Measurements from ENCODE around the gene ZNF213. TPM values are rescaled to one million over a fixed set of nuclear protein-coding genes. Genes with fewer than 3 reads are reported as not detected.
"Not testable (repeated sequence)": the region's sequence is repeated elsewhere in the genome, so short reads cannot be mapped to it uniquely, and the experiment has no call there.

The ZNF213 gene
- polyA plus RNA-seq, 12 donors: 7.3 to 13.0 (median 9.5) TPM; not detected in 1

DNA sequence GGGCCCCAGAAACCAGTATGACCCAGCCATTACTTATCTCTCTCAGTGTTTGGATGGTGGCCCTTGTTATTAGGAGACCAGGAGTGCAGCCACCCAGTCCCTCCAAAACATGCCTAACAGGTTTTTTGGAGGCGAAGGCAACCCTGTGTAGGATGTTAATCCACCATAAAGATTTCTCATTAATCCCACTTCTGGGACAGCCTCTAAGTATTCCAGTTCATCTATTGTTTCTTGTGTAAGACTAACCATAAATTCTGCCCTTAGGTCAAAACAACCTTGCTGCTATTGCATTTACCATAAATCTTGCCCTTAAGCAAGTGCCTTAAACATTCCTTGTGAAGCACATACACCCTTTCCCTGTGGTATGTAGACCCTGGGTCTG is 31.7 kb downstream of the ZNF213 start:
- no peak for DNase-seq

DNA sequence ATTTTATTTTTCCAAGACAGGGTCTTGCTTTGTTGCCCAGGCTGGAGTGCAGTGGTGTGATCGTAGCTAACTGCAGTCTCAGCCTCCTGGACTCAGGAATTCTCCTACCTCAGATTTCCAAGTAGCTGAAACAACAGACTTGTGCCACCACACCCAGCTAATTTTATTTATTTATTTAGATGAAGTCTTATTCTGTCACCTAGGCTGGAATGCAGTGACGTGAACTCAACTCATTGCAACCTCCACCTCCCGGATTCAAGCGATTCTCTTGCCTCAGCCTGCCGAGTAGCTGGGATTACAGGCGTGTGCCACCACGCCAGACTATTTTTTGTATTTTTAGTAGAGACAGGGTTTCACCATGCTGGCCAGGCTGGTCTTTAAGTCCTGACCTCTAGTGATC is 33.9 kb downstream of the ZNF213 start:
- not testable (repeated sequence) for DNase-seq

DNA sequence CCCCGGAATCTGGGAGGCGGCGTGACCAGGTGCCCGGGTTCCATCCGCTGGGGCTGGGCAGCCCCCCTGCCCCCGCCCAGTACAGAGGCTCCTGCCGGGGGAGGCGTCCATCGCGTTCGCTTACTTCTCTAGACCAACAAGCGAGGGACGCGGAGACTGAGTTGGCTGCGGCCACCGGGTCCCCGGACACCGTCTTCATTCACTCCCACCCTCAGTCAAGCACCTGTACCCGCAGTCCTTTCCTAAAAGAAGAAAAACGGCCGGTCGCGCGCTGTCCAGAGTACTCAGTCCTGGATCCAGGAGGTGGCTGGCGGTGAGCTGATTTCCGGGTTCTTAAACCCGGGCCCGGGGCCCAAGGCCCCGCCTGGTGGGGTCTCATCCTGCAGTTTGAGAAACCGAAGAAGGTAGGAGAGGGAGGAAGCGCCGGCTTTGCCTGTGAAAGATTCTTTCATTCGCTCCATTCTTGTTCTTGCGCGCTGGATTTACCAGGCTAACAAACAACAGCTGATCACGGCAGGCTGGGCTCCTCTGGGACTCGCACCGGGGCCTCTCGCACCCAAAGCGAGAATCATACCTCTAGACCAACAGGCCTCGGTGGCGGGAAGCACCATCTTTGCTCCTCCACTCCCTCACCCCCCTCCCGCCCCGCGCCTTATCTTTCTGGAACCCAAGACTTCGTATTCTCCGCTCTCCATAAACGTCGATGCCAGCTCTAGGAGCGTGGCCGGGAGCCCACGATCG is 35.8 kb downstream of the ZNF213 start:
- DNase-seq: no peak

DNA sequence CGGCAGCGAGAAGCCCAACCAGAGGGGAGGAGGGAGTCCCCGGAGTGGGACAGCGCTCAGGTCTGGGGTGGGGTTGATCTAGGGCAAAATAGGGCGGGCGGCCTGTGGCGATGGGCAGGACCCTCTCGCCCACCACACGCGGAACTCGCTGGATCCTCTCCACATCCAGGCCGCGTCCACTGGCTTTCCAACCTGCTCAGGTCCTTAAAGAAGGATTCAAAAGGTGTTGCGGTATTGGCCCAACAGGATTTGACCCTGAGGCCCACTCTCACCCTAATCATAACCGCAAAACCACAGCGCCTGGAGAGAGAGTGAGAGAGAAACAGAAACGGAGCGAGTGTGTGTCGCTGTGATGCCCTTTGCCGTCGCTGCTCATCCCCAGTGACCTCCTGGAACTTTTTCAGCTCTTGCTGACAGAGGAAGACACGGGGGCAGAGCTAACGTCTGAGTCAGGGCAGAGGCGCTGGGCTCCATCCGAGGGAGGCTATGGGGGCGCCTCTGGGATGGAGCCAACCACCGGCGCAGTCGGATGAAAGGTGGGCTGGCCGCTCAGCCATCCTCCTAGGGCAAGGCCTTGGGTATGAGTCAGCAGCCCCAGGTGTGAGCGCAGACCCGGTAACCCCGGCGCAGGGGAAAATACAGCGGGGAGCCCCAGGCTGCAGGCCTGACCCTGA is 36.5 kb downstream of the ZNF213 start:
- DNase-seq: no peak

DNA sequence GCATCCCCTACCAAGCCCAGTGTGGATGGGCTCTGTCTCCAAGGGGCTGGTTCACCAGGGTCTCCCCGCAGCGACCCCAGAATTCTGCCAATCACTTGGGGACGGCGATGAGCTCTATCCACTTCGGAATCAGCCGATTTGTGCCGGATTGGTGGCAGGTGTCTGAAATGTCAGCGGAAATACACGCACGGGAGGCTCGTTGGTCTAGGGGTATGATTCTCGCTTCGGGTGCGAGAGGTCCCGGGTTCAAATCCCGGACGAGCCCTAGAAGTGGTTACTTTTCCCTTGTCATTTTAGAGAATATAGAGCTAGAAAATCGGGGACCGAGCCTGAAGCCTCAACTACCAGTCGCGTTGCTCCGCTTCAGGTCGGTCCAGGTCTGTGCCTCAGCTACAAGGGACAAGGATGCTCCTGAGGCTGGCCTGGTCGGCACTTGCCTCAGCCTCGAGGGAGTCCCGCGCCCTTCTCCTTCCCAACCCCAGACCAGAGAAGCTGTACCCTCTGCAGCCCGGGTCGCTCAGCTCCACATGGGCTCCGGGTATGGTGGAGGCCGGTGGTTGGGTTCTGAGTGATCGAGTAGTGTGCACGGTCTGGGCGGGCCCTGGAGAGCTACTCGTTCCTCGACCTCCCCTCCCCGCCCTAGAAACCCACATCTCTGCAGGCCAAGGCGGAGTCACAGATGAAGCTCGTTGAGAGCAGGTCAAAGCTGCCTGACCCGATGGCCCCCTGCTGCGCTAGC is 37.2 kb downstream of the ZNF213 start:
- no peak for DNase-seq

DNA sequence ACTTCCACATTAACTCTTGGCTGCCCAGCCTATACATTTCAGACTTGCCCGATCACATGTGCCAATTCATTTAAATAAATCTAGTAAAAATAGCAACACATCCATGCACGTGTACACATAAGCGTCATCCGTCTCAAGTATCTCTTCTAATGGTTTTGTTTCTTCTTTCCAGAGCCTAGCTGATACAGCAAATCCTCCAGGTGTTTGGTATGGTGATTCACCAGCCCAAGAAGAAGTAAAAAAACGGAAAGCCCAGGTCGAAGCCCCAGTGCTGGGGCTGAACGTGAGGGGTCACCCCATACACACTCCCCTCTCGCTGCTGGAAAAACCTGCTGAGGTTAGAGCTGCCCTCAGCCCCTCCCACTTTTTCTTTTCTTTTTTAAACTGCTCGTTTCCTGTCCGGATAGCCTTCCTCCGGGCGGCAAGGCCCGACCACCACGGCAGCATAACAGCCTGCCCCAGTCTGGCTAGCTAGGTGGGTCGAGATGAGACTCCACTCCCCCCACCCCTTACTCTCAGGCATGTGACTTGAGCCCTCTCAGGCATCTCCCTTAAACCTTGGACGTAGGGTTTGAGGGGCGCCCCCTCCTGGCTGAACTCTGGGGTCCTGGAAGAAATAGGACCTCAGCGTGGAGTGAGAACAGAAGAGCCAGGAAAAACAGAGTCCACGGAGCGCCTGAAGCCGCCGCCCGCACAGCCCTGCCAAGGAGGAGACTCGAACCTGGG is 39.2 kb downstream of the ZNF213 start:
- no peak for DNase-seq

DNA sequence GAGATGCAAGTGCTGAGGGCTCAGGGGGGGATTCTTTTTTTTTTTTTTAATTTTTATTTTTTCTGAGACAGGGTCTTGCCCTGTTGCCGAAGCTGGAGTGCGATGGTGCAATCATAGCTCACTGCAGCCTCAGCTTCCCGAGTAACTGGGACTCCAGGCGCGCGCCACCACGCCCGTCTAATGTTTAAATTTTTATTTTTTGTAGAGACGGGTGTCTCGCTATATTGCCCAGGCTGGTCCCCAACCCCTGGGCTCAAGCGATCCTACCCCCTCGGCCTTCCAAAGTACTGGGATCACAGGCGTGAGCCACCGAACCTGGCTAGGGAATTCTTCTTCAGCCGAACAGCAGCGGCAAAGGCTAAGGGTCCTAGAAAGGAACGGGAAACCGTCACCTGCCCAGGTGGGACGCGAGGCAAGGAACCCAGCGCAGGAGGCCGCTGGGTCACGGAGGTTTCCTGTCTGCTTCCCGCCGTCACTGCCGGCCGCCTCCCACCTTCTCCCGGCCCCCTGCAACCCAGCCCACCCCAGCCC is 39.9 kb downstream of the ZNF213 start:
- no peak for DNase-seq

DNA sequence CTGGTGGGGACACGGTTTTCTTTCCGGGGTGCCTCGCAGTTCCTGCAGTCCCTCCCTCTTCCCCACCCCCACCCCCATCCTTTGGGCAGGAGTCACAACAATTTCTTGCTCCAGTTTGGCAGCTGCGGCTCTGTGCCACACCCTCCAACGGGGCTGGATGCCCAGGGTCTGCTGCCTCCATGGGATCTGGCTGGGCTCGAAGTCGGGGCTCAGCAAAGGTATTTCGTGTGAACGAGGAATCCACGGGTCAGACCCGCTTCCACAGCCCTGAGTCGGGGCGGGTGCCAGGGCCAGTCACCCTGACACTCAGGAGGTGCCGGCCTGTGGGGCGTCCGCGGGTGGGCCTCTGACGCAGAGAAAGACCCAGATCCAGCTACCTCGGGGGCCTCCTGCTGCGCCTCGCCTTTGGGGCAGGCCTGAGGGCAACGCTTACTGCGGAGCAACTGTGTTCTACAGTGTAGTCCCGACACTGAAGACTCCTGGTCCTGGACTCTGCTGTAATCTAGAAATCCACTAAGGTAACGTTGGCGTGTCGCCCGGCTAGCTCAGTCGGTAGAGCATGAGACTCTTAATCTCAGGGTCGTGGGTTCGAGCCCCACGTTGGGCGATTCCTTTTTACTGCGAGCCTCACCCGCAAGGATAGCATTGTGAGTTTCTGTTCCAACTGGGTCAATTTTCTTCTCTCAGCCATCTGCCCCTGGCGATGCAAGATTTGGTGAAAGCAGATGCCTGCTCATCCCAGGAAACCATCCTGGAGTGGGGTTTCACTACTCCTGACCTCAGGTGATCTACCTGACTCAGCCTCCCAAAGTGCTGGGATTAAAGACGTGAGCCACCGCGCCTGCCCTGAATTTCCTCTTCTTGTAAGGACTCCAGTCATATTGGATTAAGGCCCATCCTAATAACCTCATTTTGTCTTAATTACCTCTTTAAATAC is 40.6 kb downstream of the ZNF213 start:
- no peak for DNase-seq

DNA sequence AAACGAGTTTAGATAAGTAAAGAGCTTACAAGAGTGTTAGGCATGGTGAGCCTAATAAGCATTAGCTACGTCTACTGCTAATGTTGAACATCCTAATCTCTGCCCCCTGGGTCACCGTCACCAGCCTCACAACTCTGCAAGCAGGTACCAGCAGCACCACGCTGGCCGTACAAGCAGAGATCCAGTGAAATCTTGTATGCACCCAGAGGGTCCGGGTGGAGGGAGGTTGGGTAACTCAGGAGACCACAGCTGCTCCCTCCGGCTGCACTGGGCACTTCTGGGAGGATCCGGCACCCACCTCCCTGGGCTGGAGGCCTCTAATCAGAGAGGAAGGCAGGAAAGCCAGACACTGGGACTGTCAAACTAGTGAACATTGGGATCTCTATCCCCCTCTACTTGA is 44.8 kb downstream of the ZNF213 start:
- DNase-seq: no peak

DNA sequence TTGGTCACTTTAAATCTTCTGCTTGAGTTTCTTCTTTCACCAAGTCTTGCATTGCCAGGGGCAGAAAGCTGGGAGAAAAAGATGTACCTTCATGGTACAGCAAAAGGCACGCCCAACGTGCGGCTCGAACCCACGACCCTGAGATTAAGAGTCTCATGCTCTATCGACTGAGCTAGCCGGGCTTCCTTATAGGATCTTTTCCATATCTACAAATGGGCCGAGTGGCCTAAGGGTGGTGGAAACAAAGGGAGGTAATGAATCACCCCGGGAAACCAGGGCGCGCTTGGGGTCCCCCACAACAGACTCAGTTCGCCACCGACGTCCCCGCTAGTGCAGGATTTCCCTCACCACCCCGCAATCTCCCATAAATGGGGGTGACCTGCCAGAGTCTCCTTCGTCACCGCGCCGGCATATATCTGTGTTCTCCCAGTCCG is 45.6 kb downstream of the ZNF213 start:
- DNase-seq: no peak

DNA sequence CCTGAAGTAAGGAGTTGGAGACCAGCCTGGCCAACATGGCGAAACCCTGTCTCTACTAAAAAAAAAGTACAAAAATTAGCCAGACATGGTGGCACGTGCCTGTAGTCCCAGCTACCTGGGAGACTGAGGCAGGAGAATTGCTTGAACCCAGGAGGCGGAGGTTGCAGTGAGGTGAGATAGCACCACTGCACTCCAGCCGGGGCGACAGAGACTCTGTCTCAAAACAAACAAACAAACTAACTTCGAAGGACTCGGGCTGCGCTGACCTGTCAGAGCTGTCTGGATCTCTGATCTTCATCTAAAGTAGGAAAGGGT is 47.4 kb downstream of the ZNF213 start:
- not testable (repeated sequence) for DNase-seq

DNA sequence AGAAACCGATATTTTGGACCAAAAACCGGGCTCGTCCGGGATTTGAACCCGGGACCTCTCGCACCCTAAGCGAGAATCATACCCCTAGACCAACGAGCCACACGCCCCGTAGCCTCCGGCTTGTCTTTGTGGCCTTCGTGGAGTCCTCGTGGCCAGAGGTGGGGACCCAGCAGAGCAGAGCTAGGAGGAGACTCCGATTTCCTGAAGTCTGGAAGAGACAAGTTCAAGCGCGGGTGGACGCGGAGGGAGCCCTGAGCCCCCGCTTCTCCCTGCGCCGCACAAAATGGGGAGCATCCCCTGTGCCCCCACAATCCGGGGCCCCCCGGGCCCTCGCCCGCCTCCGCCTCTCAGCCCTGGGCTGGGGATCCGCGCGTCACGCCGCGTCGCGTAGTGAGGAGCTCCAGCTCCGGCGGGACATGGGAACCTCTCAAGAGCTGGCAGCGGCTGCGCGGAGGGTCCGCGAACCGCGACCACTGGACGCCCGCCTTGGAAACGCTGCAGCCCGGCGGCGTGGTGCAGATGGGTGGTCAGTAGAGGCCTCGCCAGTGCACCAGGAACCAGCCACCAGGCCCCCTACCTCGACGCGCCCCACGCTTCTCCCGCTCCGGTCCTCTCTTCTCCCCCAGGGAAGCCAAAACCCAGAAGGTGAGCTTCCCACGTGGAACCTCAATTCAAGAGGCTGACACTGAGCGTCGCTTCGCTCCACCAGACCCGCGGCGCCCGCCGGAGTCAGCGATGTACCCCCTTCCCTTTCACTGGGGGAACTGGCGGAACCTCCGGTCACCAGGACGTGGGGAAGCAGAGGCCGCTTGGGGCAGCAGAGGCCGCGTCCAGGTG is 48.0 kb downstream of the ZNF213 start:
- DNase-seq: no peak

DNA sequence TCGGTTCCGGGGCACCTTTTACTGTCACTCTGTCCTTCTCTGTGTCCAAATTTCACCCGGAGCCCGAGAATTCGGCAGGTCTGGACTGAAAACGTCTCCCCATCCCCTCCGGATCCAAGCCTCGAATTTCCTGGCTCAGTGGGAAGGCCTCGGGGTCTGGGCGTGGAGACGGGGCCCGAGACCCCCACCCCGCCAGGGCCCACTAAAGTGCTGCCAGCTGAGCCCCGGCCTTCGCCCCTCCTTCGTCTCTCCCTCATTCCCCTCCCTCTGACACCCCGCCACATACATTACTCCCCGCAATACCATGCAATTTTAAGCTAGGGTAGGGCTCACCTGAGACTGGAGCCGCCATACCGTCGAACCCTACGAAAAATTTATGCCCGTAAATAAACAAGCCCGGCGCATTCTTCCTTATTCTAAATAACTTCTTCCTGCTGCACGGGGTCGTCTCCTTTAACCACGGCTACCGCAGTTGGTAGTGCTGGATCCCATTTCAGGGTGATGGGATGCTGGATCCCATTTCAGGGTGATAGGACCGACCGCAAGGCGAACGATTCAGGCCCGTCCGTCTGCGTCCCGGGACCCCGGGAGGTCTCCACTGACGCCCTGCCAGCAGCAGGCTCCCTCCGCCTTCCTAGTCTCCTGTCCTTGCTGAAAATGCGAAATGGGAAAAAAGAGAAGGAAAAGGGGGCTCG is 48.8 kb downstream of the ZNF213 start:
- DNase-seq: no peak

DNA sequence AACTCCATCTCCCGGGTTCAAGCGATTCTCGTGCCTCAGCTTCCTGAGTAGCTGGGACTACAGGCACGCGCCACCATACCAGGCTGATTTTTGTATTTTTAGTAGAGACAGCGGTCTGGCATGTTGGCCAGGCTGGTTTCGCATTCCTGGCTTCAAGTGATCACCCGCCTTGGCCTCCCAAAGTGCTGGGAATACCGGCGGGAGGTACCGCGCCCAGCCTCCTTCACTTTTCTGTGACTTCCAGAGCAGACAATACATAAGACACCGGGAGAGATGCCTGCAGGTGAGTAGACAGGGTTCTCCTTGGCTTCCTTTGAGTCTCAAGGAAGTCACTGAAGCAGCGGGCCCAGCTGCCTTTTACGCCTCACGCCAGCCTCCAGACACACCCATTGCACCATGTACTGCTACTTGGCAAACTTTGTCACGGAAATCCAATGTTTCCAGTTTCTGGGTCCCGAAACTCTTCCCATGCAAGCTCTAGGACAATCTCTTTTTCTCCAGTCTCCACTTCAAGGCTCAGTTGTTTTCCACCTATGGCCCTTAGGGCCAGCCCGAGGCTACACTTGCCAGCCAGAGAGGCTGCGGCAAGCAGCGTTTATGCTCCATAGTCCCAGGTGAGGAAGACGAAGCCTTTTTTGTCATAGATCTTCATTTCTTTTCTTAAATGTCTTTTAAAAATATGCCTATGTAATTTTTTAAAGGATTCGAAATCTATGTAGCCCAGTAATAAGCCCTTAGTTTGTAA is 52.3 kb downstream of the ZNF213 start:
- DNase-seq: no peak

DNA sequence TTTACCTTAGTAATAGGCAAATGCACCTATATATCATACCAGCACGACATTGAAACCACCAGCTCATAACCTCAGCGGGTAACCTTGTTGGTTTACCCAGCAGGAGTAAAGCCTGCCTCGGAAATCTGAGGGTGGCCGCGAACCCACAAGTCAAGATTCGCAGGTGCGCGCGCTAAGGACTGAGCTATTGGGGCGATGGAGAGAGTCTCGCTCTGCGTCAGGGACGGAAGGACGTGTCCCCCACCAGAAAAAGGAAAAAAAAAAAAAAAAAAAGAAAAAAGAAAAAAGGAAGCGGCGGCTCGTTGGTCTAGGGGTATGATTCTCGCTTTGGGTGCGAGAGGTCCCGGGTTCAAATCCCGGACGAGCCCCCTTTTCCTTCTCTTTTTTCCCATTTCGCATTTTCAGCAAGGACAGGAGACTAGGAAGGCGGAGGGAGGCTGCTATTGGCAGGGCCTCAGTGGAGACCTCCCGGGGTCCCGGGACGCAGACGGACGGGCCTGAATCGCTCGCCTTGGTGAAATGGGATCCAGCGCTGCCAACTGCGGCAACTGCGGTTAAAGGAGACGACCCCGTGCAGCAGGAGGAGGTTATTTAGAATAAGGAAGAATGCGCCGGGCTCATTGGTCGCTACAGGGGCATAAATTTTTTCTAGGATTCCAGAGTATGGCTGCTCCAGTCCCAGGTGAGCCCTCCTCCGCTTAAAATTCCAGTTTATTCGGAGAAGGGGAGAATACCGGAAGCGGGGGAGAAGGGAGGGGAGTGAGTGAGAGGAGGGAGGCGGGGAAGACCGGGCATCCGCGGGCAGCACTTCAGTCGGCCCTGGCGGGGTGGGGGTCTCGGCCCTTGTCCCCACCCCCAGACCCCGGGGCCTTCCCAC is 53.2 kb downstream of the ZNF213 start, which contains the start of gene OR1F1:
TSS of gene OR1F1 (plus strand) at position 407 of the 877 bp plus-strand sequence.
- no peak for DNase-seq

DNA sequence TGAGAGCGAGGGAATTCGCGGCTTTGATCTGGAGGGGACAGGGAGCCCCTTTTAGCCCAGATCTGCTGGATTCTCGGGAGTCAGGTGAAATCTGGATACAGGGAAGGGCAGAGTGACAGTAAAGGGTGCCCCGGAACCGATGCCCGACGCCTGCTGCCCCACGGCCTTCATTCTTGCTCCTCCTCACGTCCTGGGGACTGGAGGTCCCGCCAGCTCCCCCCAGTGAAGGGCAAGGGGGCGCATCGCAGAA is 53.8 kb downstream of the ZNF213 start:
- DNase-seq: no peak

DNA sequence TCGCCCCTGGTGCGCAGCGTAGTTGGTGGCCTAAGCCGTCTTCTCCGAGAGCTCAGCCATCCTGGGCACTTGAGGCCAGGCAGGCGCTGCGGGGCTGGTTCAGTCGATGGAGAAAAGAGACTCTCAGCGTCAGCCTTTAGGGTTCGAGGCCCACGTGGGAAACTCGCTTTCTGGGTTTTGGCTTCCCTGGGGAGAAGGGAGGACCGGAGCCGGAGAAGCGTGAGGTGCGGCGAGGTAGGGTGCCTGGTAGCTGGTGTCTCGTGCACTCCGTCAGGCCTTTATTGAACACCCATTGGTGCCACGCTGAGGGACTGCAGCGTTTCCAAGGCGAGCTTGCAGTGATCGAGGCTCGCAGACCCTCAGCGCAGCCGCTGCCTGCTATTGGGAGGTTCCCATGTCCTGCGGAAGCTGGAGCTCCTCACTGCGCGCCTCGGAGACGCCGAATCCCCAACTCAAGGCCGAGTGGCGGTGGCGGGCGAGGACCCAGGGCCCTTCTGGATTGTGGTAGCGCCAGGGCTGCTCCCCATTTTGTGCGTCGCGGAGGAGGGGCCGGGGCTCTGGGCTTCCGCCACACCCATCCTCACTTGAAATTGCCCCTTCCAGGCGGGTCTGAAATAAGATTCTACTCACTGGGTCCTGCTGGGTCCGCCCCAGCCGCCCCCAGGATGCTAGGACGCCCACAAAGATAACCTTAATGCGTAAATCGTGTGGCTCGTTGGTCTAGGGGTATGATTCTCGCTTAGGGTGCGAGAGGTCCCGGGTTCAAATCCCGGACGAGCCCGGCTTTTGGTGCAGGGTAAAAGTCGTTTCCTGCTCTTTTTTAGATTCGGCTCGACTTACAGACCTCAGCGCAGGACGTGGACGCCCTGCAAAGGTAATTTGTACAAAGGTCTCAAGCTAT is 54.3 kb downstream of the ZNF213 start:
- DNase-seq: no peak

Data from muscle of arm (tissue), 12 donors.